ENCODE measurements around the gene CROCC2. TPM values are rescaled to one million over a fixed set of nuclear protein-coding genes. Genes with fewer than 3 reads are reported as not detected.

CROCC2 gene
- total and polyA plus RNA-seq, 5 donors from 2014 or later: not detected

DNA sequence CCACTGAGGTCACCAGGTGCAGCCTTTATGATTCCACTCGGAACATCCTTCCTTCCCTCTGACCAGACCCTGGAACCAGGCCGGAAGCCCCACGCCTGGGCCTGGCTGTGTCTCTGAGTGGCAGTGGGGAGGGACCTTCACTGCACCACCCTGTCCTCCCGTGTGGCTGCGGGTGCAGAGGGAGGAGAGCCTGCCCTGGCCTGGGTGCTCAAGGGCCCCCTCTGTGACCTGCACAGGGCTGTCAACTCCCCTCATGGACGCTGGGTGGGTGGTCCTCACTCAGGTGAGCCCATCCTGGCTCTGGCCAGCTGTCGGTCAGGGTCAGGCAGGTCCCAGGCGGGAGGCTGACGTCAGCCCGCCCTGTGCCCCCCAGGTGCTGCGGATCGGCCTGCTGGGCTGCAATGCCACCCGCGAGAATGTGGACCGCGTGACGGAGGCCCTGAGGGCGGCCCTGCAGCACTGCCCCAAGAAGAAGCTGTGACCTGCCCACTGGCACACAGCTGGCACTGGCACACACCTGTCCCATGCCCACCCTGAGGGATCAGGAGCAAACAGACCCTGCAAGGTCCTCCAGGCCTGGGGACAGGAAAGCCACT, 27.7 kb upstream of the CROCC2 start:
- Histone ChIP-seq H3K27ac (ENCODE audit: insufficient read depth, low read length, poor library complexity, severe bottlenecking) (no peak overlapping the region), H3K36me3 (ENCODE audit: control insufficient read depth, insufficient read depth, low read length) (no peaks in the 10 kb centered on the region), H3K4me3 (ENCODE audit: low read depth, low read length) (no peak overlapping the region), H3K4me1 (ENCODE audit: control insufficient read depth, insufficient read depth, low read length, poor library complexity, severe bottlenecking) (no peaks in the 10 kb centered on the region), H3K9me3 (ENCODE audit: control insufficient read depth in 2 of 2, low read length in 2 of 2) (no peaks in the 10 kb centered on the region), H3K27me3 (ENCODE audit: control insufficient read depth, insufficient read depth, low read length) (no peaks in the 10 kb centered on the region)
- no peaks in the 10 kb centered on the region for H3K9me3 Mint-ChIP-seq
- no peak overlapping the region for H3K27ac Mint-ChIP-seq
- H3K4me1 Mint-ChIP-seq: peaks cover 0 to 4% (median 0%) of the 10 kb centered on the region in 4 donors
- H3K36me3 Mint-ChIP-seq: no peaks in the 10 kb centered on the region
- DNase-seq (no peak), ATAC-seq (ENCODE audit: low read depth in 2 of 2) (no peak)
- no peak overlapping the region for H3K4me3 Mint-ChIP-seq
- H3K27me3 Mint-ChIP-seq: peaks cover 7% of the 10 kb centered on the region

DNA sequence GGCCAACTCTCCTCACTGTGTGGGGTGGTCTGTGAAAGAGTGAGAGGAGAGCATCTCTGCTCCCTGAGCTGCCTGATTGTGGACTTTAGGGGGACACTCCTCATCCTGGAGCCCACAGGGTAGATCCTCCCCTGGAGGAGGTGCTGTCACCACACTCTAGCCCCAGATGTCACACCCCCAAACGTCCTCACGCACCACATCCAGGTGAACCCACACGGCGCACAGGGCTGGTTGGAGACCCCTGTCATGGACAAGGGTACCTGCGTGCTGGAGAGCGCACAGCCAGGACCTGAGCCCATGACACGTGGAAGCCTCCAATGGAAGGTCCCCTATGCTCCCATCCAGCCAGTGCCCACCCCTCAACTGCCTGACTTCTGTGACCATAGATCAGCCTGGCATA, 27.0 kb upstream of the CROCC2 start:
- Mint-ChIP-seq H3K36me3 (no peaks in the 10 kb centered on the region), H3K4me1 (peaks cover 0 to 4% (median 0%) of the 10 kb centered on the region in 4 donors), H3K9me3 (no peaks in the 10 kb centered on the region), H3K27ac (peak overlapping the region in 1 of 3 donors; percentile 76), H3K27me3 (peaks cover 7% of the 10 kb centered on the region), H3K4me3 (no peak overlapping the region)
- no peak for DNase-seq
- Histone ChIP-seq H3K27me3 (ENCODE audit: control insufficient read depth, insufficient read depth, low read length) (no peaks in the 10 kb centered on the region), H3K36me3 (ENCODE audit: control insufficient read depth, insufficient read depth, low read length) (no peaks in the 10 kb centered on the region), H3K9me3 (ENCODE audit: control insufficient read depth in 2 of 2, low read length in 2 of 2) (no peaks in the 10 kb centered on the region), H3K4me3 (ENCODE audit: low read depth, low read length) (no peak overlapping the region), H3K27ac (ENCODE audit: insufficient read depth, low read length, poor library complexity, severe bottlenecking) (no peak overlapping the region), H3K4me1 (ENCODE audit: control insufficient read depth, insufficient read depth, low read length, poor library complexity, severe bottlenecking) (no peaks in the 10 kb centered on the region)
- ATAC-seq (ENCODE audit: low read depth in 2 of 2): no peak

DNA sequence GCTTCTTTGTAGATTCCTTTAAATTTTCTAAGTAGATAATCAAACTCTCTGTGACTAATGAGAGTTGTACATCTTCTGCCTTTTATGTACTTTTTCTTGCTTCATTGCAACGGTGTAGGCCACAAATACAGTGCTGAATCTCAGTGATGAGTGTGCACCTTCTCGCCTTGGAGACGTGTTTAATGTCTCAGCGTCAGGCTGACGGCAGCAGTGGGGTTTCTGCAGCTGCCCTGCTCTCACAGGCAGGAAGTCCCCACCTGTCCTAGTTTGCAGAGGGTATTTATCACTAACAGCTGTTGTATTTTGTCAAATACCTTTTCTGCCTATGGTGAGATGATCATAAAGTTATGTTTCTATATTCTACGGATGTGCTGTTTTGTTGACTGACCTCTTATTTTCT, 24.2 kb upstream of the CROCC2 start:
- Mint-ChIP-seq H3K4me3 (no peak overlapping the region), H3K9me3 (no peaks in the 10 kb centered on the region), H3K27ac (no peak overlapping the region), H3K4me1 (peaks cover 0 to 4% (median 0%) of the 10 kb centered on the region in 4 donors), H3K36me3 (no peaks in the 10 kb centered on the region), H3K27me3 (peaks cover 7% of the 10 kb centered on the region)
- no peaks in the 10 kb centered on the region for H3K9me3 ChIP-seq (ENCODE audit: control insufficient read depth in 2 of 2, low read length in 2 of 2)
- peak in 1 of 3 donors; percentile 7 for DNase-seq
- no peaks in the 10 kb centered on the region for H3K4me1 ChIP-seq (ENCODE audit: control insufficient read depth, insufficient read depth, low read length, poor library complexity, severe bottlenecking)
- no peak overlapping the region for H3K4me3 ChIP-seq (ENCODE audit: low read depth, low read length)
- no peaks in the 10 kb centered on the region for H3K27me3 ChIP-seq (ENCODE audit: control insufficient read depth, insufficient read depth, low read length)
- H3K36me3 ChIP-seq (ENCODE audit: control insufficient read depth, insufficient read depth, low read length): no peaks in the 10 kb centered on the region
- ATAC-seq (ENCODE audit: low read depth in 2 of 2): peak in 1 of 2 donors; percentile 53
- H3K27ac ChIP-seq (ENCODE audit: insufficient read depth, low read length, poor library complexity, severe bottlenecking): no peak overlapping the region

DNA sequence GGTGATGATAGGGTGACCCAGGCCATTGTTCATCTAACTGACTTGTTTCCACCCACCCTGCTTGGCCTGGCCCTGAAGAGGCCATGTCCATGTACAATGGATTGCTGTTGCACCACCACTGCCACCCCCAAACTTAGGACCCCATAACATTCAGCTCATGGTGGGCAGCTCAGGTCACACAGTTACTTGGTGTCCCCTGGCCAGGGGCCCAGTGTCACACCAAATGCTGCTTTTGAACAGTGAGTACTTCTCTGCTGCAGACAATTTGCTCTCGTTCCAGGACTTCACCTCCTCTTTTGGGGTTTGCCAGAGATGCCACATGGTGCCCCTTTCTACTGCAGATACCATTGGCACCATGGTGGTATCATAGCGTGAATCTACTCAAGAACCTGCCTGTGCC, 21.9 kb upstream of the CROCC2 start:
- no peak overlapping the region for H3K27ac ChIP-seq (ENCODE audit: insufficient read depth, low read length, poor library complexity, severe bottlenecking)
- no peaks in the 10 kb centered on the region for H3K36me3 ChIP-seq (ENCODE audit: control insufficient read depth, insufficient read depth, low read length)
- peaks cover 7% of the 10 kb centered on the region for H3K27me3 Mint-ChIP-seq
- H3K27me3 ChIP-seq (ENCODE audit: control insufficient read depth, insufficient read depth, low read length): no peaks in the 10 kb centered on the region
- DNase-seq (no peak), ATAC-seq (ENCODE audit: low read depth in 2 of 2) (no peak)
- no peak overlapping the region for H3K4me3 Mint-ChIP-seq
- no peaks in the 10 kb centered on the region for H3K9me3 ChIP-seq (ENCODE audit: control insufficient read depth in 2 of 2, low read length in 2 of 2)
- no peaks in the 10 kb centered on the region for H3K36me3 Mint-ChIP-seq
- no peak overlapping the region for H3K27ac Mint-ChIP-seq
- peaks cover 0 to 4% (median 0%) of the 10 kb centered on the region in 4 donors for H3K4me1 Mint-ChIP-seq
- no peaks in the 10 kb centered on the region for H3K9me3 Mint-ChIP-seq
- H3K4me1 ChIP-seq (ENCODE audit: control insufficient read depth, insufficient read depth, low read length, poor library complexity, severe bottlenecking): no peaks in the 10 kb centered on the region
- no peak overlapping the region for H3K4me3 ChIP-seq (ENCODE audit: low read depth, low read length)

DNA sequence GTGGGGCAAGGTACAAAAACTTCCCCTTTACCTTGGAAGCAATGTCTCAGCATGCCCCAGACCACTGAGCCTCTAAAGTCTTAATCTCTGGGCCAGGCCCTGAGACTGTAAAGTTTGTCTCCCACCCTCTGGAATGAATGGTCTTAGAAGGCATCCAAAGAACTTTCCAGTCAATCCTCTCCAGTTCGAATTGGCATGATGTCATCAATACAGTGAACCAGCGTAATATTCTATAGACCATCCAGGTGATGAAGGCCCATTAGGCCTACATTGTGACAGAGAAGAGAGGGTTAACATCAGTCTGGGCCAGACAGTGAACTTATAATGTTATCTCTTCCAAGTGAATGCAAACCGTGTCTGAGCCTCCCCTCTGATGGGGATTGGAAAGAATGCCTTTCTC, 21.4 kb upstream of the CROCC2 start:
- Mint-ChIP-seq H3K27me3 (peaks cover 7% of the 10 kb centered on the region), H3K4me1 (peaks cover 0 to 4% (median 0%) of the 10 kb centered on the region in 4 donors), H3K9me3 (no peaks in the 10 kb centered on the region), H3K27ac (no peak overlapping the region), H3K36me3 (no peaks in the 10 kb centered on the region), H3K4me3 (no peak overlapping the region)
- Histone ChIP-seq H3K9me3 (ENCODE audit: control insufficient read depth in 2 of 2, low read length in 2 of 2) (no peaks in the 10 kb centered on the region), H3K36me3 (ENCODE audit: control insufficient read depth, insufficient read depth, low read length) (no peaks in the 10 kb centered on the region), H3K27ac (ENCODE audit: insufficient read depth, low read length, poor library complexity, severe bottlenecking) (no peak overlapping the region), H3K4me3 (ENCODE audit: low read depth, low read length) (no peak overlapping the region), H3K4me1 (ENCODE audit: control insufficient read depth, insufficient read depth, low read length, poor library complexity, severe bottlenecking) (no peaks in the 10 kb centered on the region), H3K27me3 (ENCODE audit: control insufficient read depth, insufficient read depth, low read length) (no peaks in the 10 kb centered on the region)
- ATAC-seq (ENCODE audit: low read depth in 2 of 2): no peak
- DNase-seq: no peak

DNA sequence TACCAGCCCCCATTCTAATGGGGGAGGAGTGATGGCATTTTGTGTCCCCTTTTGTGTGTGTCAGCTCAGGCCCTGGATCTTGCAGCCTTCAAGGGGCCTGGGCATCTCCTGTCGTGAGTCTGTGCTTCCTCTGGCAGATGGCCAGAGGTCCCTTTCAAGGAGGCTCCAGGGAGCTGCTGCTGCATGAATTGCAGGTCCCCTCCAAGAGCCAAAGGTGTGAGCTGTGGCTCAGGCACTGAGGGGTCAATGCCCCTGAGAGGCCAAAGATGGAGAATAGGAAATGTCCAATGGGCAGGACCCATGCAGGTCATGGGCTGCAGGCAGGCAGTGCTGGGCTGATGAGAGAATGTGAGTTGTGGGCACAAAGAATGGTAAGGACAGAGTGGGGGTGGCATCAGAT, 20.6 kb upstream of the CROCC2 start:
- H3K4me3 Mint-ChIP-seq: no peak overlapping the region
- DNase-seq (no peak), ATAC-seq (ENCODE audit: low read depth in 2 of 2) (no peak)
- no peak overlapping the region for H3K27ac Mint-ChIP-seq
- Histone ChIP-seq H3K27me3 (ENCODE audit: control insufficient read depth, insufficient read depth, low read length) (no peaks in the 10 kb centered on the region), H3K27ac (ENCODE audit: insufficient read depth, low read length, poor library complexity, severe bottlenecking) (no peak overlapping the region), H3K4me3 (ENCODE audit: low read depth, low read length) (no peak overlapping the region), H3K9me3 (ENCODE audit: control insufficient read depth in 2 of 2, low read length in 2 of 2) (no peaks in the 10 kb centered on the region), H3K4me1 (ENCODE audit: control insufficient read depth, insufficient read depth, low read length, poor library complexity, severe bottlenecking) (no peaks in the 10 kb centered on the region), H3K36me3 (ENCODE audit: control insufficient read depth, insufficient read depth, low read length) (no peaks in the 10 kb centered on the region)
- H3K27me3 Mint-ChIP-seq: peaks cover 7% of the 10 kb centered on the region
- peaks cover 0 to 4% (median 0%) of the 10 kb centered on the region in 4 donors for H3K4me1 Mint-ChIP-seq
- no peaks in the 10 kb centered on the region for H3K9me3 Mint-ChIP-seq
- H3K36me3 Mint-ChIP-seq: no peaks in the 10 kb centered on the region

DNA sequence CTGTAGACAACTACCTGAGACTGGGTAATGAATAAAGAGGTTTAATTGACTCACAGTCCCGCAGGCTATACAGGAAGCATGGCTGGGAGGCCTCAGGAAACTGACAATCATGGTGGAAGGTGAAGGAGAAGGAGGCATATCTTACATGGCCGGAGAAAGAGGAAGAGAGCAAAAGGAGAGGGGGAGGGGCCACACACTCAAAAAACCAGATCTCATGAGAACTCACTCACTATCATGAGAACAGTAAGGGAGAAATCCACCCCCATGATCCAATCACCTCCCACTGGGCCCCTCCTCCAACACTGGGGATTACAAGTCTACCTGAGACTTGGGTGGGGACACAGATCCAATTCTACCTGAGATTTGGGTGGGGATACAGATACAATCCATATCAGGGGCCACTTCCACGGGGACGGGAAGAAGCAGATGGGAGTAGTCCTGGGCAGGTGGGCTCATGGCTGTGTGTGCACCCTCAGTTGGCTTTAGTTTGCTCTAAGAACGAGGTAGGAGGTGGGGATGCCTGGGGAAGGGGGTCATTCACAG, 20.0 kb upstream of the CROCC2 start:
- no peaks in the 10 kb centered on the region for H3K4me1 ChIP-seq (ENCODE audit: control insufficient read depth, insufficient read depth, low read length, poor library complexity, severe bottlenecking)
- Mint-ChIP-seq H3K36me3 (no peaks in the 10 kb centered on the region), H3K9me3 (no peaks in the 10 kb centered on the region), H3K4me1 (peaks cover 0 to 4% (median 0%) of the 10 kb centered on the region in 4 donors), H3K27ac (no peak overlapping the region), H3K4me3 (no peak overlapping the region), H3K27me3 (peaks cover 7% of the 10 kb centered on the region)
- H3K27me3 ChIP-seq (ENCODE audit: control insufficient read depth, insufficient read depth, low read length): no peaks in the 10 kb centered on the region
- H3K36me3 ChIP-seq (ENCODE audit: control insufficient read depth, insufficient read depth, low read length): no peaks in the 10 kb centered on the region
- H3K9me3 ChIP-seq (ENCODE audit: control insufficient read depth in 2 of 2, low read length in 2 of 2): no peaks in the 10 kb centered on the region
- no peak overlapping the region for H3K4me3 ChIP-seq (ENCODE audit: low read depth, low read length)
- no peak overlapping the region for H3K27ac ChIP-seq (ENCODE audit: insufficient read depth, low read length, poor library complexity, severe bottlenecking)
- no peak for DNase-seq
- ATAC-seq (ENCODE audit: low read depth in 2 of 2): no peak
